Vagina (tissue), 2 donors: ENCODE data around the gene C10orf143.

Experiments used
- POLR2A ChIP-seq, 2 donors: fragments of 450-650 bp; IDR thresholded peaks; one replicate each; pipeline ENCODE4 v1.6.1; 2017; ENCODE audit warnings: antibody characterized with exemption in 2 of 2, mild to moderate bottlenecking in 2 of 2, moderate library complexity in 2 of 2
- POLR2AphosphoS5 ChIP-seq, 2 donors: sonication (generic); formaldehyde crosslinking; IDR thresholded peaks; one replicate each; pipeline ENCODE4 v1.9.0; 2017; ENCODE audit warnings: antibody characterized with exemption in 2 of 2, mild to moderate bottlenecking in 2 of 2, low read depth in 1 of 2; ENCODE audit not compliant: insufficient read depth in 1 of 2

GRCh38 chr10:130038019-130038555 is 72.5 kb downstream of the C10orf143 start:
- TF ChIP-seq POLR2AphosphoS5 (IDR thresholded peaks at IDR 0.05; ENCODE audit: insufficient read depth in 1 of 2, low read depth in 1 of 2) = no peak
- no peak for TF ChIP-seq POLR2A (IDR thresholded peaks at IDR 0.05)
